Peyer's patch (tissue), 4 donors: ENCODE measurements around the gene PABPC4L.

Experiments used
- CTCF ChIP-seq, 6 experiments: fragments of 450-650 bp in 4 of 6; fragments of 200-600 bp in 2 of 6; sonication (generic) in 1 of 6; IDR thresholded peaks; one replicate each; pipeline ENCODE4 v1.5.1; 2017 to 2019; ENCODE audit warnings: antibody characterized with exemption in 6 of 6, mild to moderate bottlenecking in 3 of 6, moderate library complexity in 1 of 6
- POLR2A ChIP-seq, 2 donors: fragments of 450-650 bp; IDR thresholded peaks; one replicate each; pipeline ENCODE4 v1.5.1; 2017; ENCODE audit warnings: antibody characterized with exemption in 2 of 2, mild to moderate bottlenecking in 2 of 2, moderate library complexity in 2 of 2

DNA sequence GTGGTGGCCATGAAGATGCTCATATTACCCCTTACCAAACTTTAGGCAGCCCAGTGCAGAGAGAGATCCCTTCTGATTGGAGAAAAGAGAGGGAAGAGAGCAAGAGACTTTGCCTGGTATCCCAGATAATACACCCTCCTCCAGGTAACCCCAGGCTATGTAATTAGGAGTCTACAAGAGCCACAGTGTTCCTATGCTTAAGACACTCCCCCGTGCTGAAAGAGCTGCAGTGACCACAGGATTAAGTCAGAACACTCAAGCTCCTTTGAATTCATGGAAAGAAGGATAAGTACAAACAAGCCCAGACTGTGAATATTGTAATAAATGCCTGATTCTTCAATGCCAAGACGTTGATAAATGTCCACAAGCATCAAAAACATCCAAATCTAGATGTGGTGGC lies 41.4 kb downstream of the PABPC4L start:
- TF ChIP-seq CTCF (IDR thresholded peaks at IDR 0.05) (no peak), POLR2A (IDR thresholded peaks at IDR 0.05) (no peak)
